Ovary (tissue), 9 donors: ENCODE data around the gene IGF2BP2. TPM values are rescaled to one million over a fixed set of nuclear protein-coding genes. Genes with fewer than 3 reads are reported as not detected.

ENCODE experiments used
- DNase-seq, 5 donors: peaks; one replicate each; pipeline ENCODE4 v3.0.0-alpha.2; 2019 to 2020
- H3K27ac ChIP-seq, 2 donors: fragments of 200-600 bp; one replicate each; pipeline versions ENCODE4 v1.5.1 to v1.8.0; 2019 to 2022
- H3K27me3 ChIP-seq: fragments of 200-600 bp; one replicate; pipeline ENCODE4 v1.8.0; 2022
- H3K36me3 ChIP-seq: fragments of 200-600 bp; sonication (generic); one replicate; pipeline ENCODE4 v1.5.1; 2019
- H3K4me1 ChIP-seq: one replicate; pipeline ENCODE4 v1.8.1; 2013; ENCODE audit warnings: mild to moderate bottlenecking, moderate library complexity; ENCODE audit not compliant: insufficient read depth
- H3K4me3 ChIP-seq: fragments of 200-600 bp; sonication (generic); one replicate; pipeline ENCODE4 v1.5.1; 2017
- H3K9me3 ChIP-seq, 2 donors: fragments of 200-600 bp in 1 of 2; sonication (generic) in 1 of 2; one replicate each; pipeline versions ENCODE4 v1.5.1 to v1.8.1; 2013 to 2019; ENCODE audit warnings: mild to moderate bottlenecking in 1 of 2, moderate library complexity in 1 of 2
- CTCF ChIP-seq, 3 donors: fragments of 450-650 bp in 2 of 3; fragments of 200-600 bp in 1 of 3; IDR thresholded peaks; one replicate each; pipeline versions ENCODE4 v1.5.1 to v1.8.0; 2016 to 2022; ENCODE audit warnings: antibody characterized with exemption in 3 of 3, mild to moderate bottlenecking in 1 of 3
- EP300 ChIP-seq: sonication (generic); formaldehyde crosslinking; IDR thresholded peaks from one replicate; pipeline ENCODE4 v1.6.1; 2017; ENCODE audit warnings: antibody characterized with exemption
- POLR2A ChIP-seq: fragments of 450-650 bp; IDR thresholded peaks from one replicate; pipeline ENCODE4 v1.6.1; 2017; ENCODE audit warnings: antibody characterized with exemption, mild to moderate bottlenecking, moderate library complexity
- WGBS, 3 donors: extraction: QIAGEN DNeasy Blood & Tissue Kit in 1 of 3; methylation state at CpG; one replicate each; pipeline versions ENCODE4 v1.1.5 to v1.1.7; 2013 to 2017; 5-methylcytosine and 5-hydroxymethylcytosine counted together
- intact Hi-C, 4 donors: fragments of 100-400 bp; cut with DNase I; formaldehyde crosslinking; loops; one replicate each; pipeline versions ENCODE4 v1.11.0 to v1.15.1; 2022 to 2023
- polyA plus RNA-seq, 2 donors: library from polyadenylated mRNA; stranded (reverse); fragments of 200-250 nt in 1 of 2; fragments of 350-450 nt in 1 of 2; fragmentation: Illumina TruSeq in 1 of 2; extraction: RNeasy Lipid Tissue Mini Kit (QIAGEN cat#74804) in 1 of 2; gene quantifications; one replicate each; pipeline ENCODE4 v1.2.3, GENCODE V29; 2013 to 2014
- total RNA-seq, 7 donors: library from RNA; depleted of rRNA in 2 of 7; stranded (reverse); fragments of >200 nt in 2 of 7; fragmentation: NEBNext Ultra II Directional in 3 of 7; extraction: Animal tissue kit (Norgen Biotek cat#: 25700) in 3 of 7; gene quantifications; one replicate each; pipeline versions ENCODE4 v1.1.0 to v1.2.4, GENCODE V29; 2016 to 2023
- donor health status: DM: no; HTN: no; CAD: no; lungs with moderate emphysema.
- donor health status: DM: no; HTN: no; CAD: no.
- donor health status: Bipolar disorder and iron deficiency.
- donor health status: DM: yes; HTN: yes; CAD: no.
- donor health status: DM: no; HTN: no; CAD: no.
- donor health status: DM: yes; HTN: yes; CAD: no.

IGF2BP2 gene
- total and polyA plus RNA-seq, 9 donors, result 4.6 to 31.1 (median 13.7) TPM

GRCh38 chr3:185784317-185784716, 40.5 kb downstream of the IGF2BP2 start:
- intact Hi-C loops, result no loop called here
- H3K27ac ChIP-seq, result no peak overlapping the region
- H3K4me3 ChIP-seq, result no peak overlapping the region
- H3K4me1 ChIP-seq, result no peaks in the 10 kb centered on the region
- no peaks in the 10 kb centered on the region for H3K27me3 ChIP-seq
- 84 to 89% (median 87%) methylated on average over 5 of the region's 5 CpGs for WGBS, 3 donors
- H3K36me3 ChIP-seq, result no peaks in the 10 kb centered on the region
- no peak for TF ChIP-seq EP300
- TF ChIP-seq CTCF (IDR thresholded peaks at IDR 0.05), result no peak
- no peak for TF ChIP-seq POLR2A
- no peak for DNase-seq
- no peaks in the 10 kb centered on the region for H3K9me3 ChIP-seq

GRCh38 chr3:185781759-185782158, 43.1 kb downstream of the IGF2BP2 start:
- no peaks in the 10 kb centered on the region for H3K36me3 ChIP-seq
- no peaks in the 10 kb centered on the region for H3K27me3 ChIP-seq
- H3K4me1 ChIP-seq, result no peaks in the 10 kb centered on the region
- intact Hi-C loops, result no loop called here
- no peak overlapping the region for H3K4me3 ChIP-seq
- TF ChIP-seq EP300, result no peak
- TF ChIP-seq POLR2A, result no peak
- TF ChIP-seq CTCF (IDR thresholded peaks at IDR 0.05), result no peak
- no peaks in the 10 kb centered on the region for H3K9me3 ChIP-seq
- H3K27ac ChIP-seq, result no peak overlapping the region
- WGBS, 3 donors, result 77 to 87% (median 87%) methylated on average over 3 of the region's 3 CpGs
- DNase-seq, result no peak

DNA sequence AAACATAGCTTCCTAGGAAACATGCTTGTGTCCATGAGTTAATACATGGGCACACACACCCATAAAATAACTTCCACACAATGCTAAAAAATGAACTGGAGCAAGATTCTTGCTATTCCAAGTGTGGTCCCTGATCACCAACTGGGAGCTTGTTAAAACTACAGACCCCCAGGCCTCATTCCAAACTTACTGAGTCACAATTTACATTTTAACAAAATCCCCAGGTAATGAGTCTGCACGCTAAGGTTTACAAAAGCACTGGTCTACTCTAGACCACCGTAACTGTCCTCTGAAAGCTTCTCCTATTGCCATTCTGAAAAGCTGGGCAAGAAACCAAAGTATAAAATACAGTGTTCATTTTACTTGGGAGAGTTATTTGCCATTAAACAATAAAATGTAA, 45.4 kb downstream of the IGF2BP2 start:
- intact Hi-C loops, result no loop called here
- H3K4me3 ChIP-seq, result no peak overlapping the region
- no peak for DNase-seq
- H3K4me1 ChIP-seq, result no peaks in the 10 kb centered on the region
- WGBS, 3 donors, result 90 to 93% (median 92%) methylated on average over 2 of the region's 2 CpGs
- no peaks in the 10 kb centered on the region for H3K27me3 ChIP-seq
- no peak overlapping the region for H3K27ac ChIP-seq
- TF ChIP-seq CTCF (IDR thresholded peaks at IDR 0.05) (no peak), EP300 (no peak), POLR2A (no peak)
- no peaks in the 10 kb centered on the region for H3K36me3 ChIP-seq
- H3K9me3 ChIP-seq, result no peaks in the 10 kb centered on the region

- Histone ChIP-seq H3K27ac (no peak overlapping the region), H3K9me3 (no peaks in the 10 kb centered on the region), H3K36me3 (no peaks in the 10 kb centered on the region), H3K27me3 (no peaks in the 10 kb centered on the region), H3K4me3 (no peak overlapping the region), H3K4me1 (no peaks in the 10 kb centered on the region)
- WGBS, 3 donors, result 95 to 100% (median 100%) methylated on average over 1 of the region's 1 CpG
- TF ChIP-seq POLR2A (no peak), EP300 (no peak), CTCF (IDR thresholded peaks at IDR 0.05) (no peak)
- no peak for DNase-seq
- intact Hi-C loops, result no loop called here
These were observed 46.0 kb downstream of the IGF2BP2 start for GRCh38 chr3:185778821-185779220.

GRCh38 chr3:185778094-185778493, 46.7 kb downstream of the IGF2BP2 start:
- intact Hi-C loops, result no loop called here
- Histone ChIP-seq H3K36me3 (no peaks in the 10 kb centered on the region), H3K27ac (no peak overlapping the region), H3K9me3 (no peaks in the 10 kb centered on the region), H3K4me3 (no peak overlapping the region), H3K4me1 (no peaks in the 10 kb centered on the region), H3K27me3 (no peaks in the 10 kb centered on the region)
- no peak for DNase-seq
- TF ChIP-seq EP300 (no peak), POLR2A (no peak)
- WGBS, 3 donors, result 77 to 81% (median 79%) methylated on average over 4 of the region's 4 CpGs
